RWPE2 (cell line): ENCODE measurements around the gene PNPLA2.

Experiments used
- ATAC-seq: fragments of 200-7000 bp; cut with Tn5 transposase; 3 replicates; pipeline ENCODE4 v1.9.1; 2021; ENCODE audit warnings: low read depth
- DNase-seq: peaks from one replicate; pipeline ENCODE4 v3.0.0-alpha.2; 2020; ENCODE audit warnings: low spot score
- H3K27ac ChIP-seq: fragments of 450-650 bp; 2 replicates; pipeline ENCODE4 v1.5.1; 2017; ENCODE audit warnings: mild to moderate bottlenecking; ENCODE audit not compliant: poor library complexity, severe bottlenecking
- H3K27me3 ChIP-seq: fragments of 250-450 bp; sonication (Bioruptor Pico); 2 replicates; pipeline ENCODE4 v1.5.1; 2021; ENCODE audit warnings: mild to moderate bottlenecking, moderate library complexity; ENCODE audit not compliant: insufficient read depth, poor library complexity, severe bottlenecking
- H3K36me3 ChIP-seq: fragments of 250-450 bp; sonication (Bioruptor Pico); 2 replicates; pipeline ENCODE4 v1.5.1; 2020; ENCODE audit warnings: low read depth, mild to moderate bottlenecking, moderate library complexity
- H3K4me1 ChIP-seq: fragments of 250-450 bp; sonication (Bioruptor Pico); 2 replicates; pipeline ENCODE4 v1.5.1; 2021; ENCODE audit warnings: mild to moderate bottlenecking, moderate library complexity; ENCODE audit not compliant: insufficient read depth, poor library complexity, severe bottlenecking
- H3K4me3 ChIP-seq: fragments of 250-450 bp; sonication (Bioruptor Pico); 2 replicates; pipeline ENCODE4 v1.5.1; 2021; ENCODE audit warnings: mild to moderate bottlenecking, moderate library complexity; ENCODE audit not compliant: severe bottlenecking
- H3K9me3 ChIP-seq: fragments of 250-450 bp; sonication (Bioruptor Pico); 2 replicates; pipeline ENCODE4 v1.5.1; 2021; ENCODE audit warnings: mild to moderate bottlenecking, moderate library complexity; ENCODE audit not compliant: severe bottlenecking
- CTCF ChIP-seq: fragments of 450-650 bp; IDR thresholded peaks from one replicate; pipeline ENCODE4 v1.5.1; 2017; ENCODE audit warnings: mild to moderate bottlenecking, moderate library complexity; ENCODE audit not compliant: poor library complexity, severe bottlenecking

Gene PNPLA2

GRCh38 chr11:800473-800872 is 18.2 kb upstream of the PNPLA2 start:
- H3K4me3 ChIP-seq: no peak overlapping the region
- DNase-seq: no peak
- H3K9me3 ChIP-seq: no peaks in the 10 kb centered on the region
- no peaks in the 10 kb centered on the region for H3K27me3 ChIP-seq
- H3K27ac ChIP-seq: no peak overlapping the region
- peaks cover 20% of the 10 kb centered on the region for H3K36me3 ChIP-seq
- no peak for ATAC-seq
- no peak for TF ChIP-seq CTCF
- peaks cover 6% of the 10 kb centered on the region for H3K4me1 ChIP-seq

DNA sequence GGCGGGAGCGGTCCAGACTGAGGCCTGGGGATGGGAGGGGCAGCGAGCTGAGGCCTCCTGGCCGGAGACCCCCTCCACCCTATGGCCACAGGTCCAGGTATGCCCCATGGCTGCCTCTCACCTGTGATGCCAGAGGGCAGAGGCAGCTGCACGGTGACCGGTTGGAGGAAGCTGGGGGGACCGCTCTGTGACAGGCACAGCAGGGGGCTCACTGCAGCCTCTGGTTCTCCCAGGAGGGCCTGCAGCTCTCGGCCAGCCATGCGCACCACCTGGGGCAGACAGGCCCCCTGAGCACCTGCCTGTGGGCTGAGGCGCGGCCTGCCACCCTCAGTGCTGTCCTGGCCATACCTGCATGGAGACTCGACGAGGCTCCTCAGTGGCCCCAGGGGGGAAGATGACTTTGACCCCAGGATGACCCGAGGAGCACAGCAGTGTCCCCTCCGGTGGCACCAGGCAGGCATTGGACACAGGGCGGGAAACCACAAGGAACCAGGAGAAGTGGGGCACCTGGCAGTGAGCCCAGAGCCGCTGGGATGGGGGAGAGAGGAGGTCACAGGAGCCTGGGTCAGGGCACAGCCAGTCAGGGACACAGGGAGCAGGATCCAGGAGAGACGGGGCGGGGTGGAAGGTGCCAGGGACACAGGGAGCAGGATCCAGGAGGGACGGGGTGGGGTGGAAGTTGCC is 17.5 kb upstream of the PNPLA2 start:
- peaks cover 20% of the 10 kb centered on the region for H3K36me3 ChIP-seq

DNA sequence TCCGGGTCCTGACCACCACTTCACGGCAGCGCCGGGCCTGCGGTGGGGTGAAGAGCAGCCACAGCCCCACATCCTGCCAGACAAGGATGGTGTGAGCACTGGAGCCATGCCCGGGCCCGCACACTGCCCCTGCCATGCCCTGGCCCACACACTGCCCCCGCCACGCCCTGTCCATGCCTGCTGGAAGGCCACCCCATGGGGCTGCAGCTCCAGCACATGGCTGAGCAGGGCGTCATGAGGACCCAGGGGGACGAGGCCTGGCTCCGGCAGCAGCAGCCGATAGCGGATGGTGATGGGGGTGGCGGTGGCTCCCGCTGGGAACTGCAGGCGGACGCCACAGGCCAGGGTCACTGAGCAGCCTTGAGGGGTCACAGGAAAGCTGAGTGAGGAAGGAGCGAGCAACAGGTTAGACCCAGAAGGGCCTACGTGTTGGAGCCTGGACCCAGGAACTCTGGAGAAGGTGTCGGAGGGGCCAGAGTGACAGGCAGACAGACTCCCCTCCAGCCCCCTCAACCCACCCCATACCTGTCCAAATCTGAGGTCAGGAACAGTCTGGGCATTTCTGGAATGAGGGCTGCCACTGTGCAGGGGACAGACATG is 16.6 kb upstream of the PNPLA2 start:
- H3K4me1 ChIP-seq: peaks cover 3% of the 10 kb centered on the region
- no peak overlapping the region for H3K4me3 ChIP-seq
- no peak for TF ChIP-seq CTCF
- no peaks in the 10 kb centered on the region for H3K9me3 ChIP-seq
- no peaks in the 10 kb centered on the region for H3K27me3 ChIP-seq
- peaks cover 20% of the 10 kb centered on the region for H3K36me3 ChIP-seq
- DNase-seq: no peak
- no peak for ATAC-seq
- H3K27ac ChIP-seq: no peak overlapping the region

More for the DNA sequence above, 17.5 kb upstream of the PNPLA2 start:
- H3K27me3 ChIP-seq: no peaks in the 10 kb centered on the region
- H3K9me3 ChIP-seq: no peaks in the 10 kb centered on the region
- DNase-seq (no peak), ATAC-seq (no peak)
- no peak overlapping the region for H3K4me3 ChIP-seq
- no peak overlapping the region for H3K27ac ChIP-seq
- no peak for TF ChIP-seq CTCF
- H3K4me1 ChIP-seq: peaks cover 6% of the 10 kb centered on the region

- H3K36me3 ChIP-seq: peaks cover 20% of the 10 kb centered on the region
- no peak for TF ChIP-seq CTCF
These were observed 15.8 kb upstream of the PNPLA2 start for GRCh38 chr11:802693-803466.

More at GRCh38 chr11:802693-803466, 15.8 kb upstream of the PNPLA2 start:
- no peaks in the 10 kb centered on the region for H3K9me3 ChIP-seq
- DNase-seq (no peak), ATAC-seq (no peak)
- no peak overlapping the region for H3K4me3 ChIP-seq
- H3K27ac ChIP-seq: no peak overlapping the region
- H3K27me3 ChIP-seq: no peaks in the 10 kb centered on the region
- H3K4me1 ChIP-seq: peaks cover 3% of the 10 kb centered on the region
